ENCODE results near the gene GABBR2.

DNA sequence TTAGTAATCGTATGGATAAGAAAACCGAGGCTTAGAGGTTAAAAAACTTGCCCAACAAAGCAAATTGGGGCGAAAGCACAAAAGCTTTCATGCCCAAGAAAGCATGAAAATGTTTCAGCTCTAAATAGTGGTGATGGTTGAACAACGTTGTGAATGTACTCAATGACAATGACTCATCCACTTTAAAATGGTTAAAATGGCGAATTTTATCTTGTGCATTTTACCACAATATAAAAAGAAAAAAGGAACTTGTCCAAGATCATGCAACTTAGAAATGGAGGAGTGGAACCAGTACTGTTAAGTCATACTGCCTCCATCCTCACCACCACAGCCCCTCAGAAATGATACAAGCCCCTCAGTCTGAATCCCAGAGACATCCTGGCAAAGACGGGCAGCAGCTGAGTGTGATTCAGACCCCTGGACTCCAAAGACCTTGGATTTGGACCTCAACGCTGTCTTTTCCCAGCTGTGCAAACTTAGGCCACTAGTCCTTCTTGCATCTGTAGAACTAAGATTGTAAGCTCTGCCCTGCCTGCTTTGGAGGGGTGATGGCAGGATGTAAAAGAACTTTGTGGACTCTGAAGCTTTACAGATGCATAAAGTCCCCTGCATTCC lies 158.4 kb downstream of the GABBR2 start:
- TF ChIP-seq, protein P1, sequence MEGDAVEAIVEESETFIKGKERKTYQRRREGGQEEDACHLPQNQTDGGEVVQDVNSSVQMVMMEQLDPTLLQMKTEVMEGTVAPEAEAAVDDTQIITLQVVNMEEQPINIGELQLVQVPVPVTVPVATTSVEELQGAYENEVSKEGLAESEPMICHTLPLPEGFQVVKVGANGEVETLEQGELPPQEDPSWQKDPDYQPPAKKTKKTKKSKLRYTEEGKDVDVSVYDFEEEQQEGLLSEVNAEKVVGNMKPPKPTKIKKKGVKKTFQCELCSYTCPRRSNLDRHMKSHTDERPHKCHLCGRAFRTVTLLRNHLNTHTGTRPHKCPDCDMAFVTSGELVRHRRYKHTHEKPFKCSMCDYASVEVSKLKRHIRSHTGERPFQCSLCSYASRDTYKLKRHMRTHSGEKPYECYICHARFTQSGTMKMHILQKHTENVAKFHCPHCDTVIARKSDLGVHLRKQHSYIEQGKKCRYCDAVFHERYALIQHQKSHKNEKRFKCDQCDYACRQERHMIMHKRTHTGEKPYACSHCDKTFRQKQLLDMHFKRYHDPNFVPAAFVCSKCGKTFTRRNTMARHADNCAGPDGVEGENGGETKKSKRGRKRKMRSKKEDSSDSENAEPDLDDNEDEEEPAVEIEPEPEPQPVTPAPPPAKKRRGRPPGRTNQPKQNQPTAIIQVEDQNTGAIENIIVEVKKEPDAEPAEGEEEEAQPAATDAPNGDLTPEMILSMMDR (IDR thresholded peaks at IDR 0.05) = no peak
- no peak for TF ChIP-seq POLR2A (IDR thresholded peaks at IDR 0.05; ENCODE audit: low read depth)
- no peak for TF ChIP-seq POLR2AphosphoS5 (IDR thresholded peaks at IDR 0.05)
- TF ChIP-seq EP300 (IDR thresholded peaks at IDR 0.05) = no peak
